Measurements from ENCODE around the gene LZTFL1. TPM values are rescaled to one million over a fixed set of nuclear protein-coding genes. Genes with fewer than 3 reads are reported as not detected.

LZTFL1 gene
- total RNA-seq = 10 to 100 TPM in 1 of 2 experiments, 1 to 10 TPM in 1; 8.4 to 10.3 TPM

GRCh38 chr3:45841757-45842491 lies at the start of gene LZTFL1:
Gene LZTFL1 (minus strand): TSS chr3:45842119. CDS start chr3:45841991, 128 bp downstream.

GRCh38 chr3:45885979-45886705 lies 44.2 kb upstream of the LZTFL1 start, which contains the start of gene CCR9:
Gene CCR9 (plus strand): TSS chr3:45886543. CDS start chr3:45894934, 8,391 bp downstream.

GRCh38 chr3:45795882-45796765 lies 45.8 kb downstream of the LZTFL1 start, which contains the start of gene SLC6A20:
Gene SLC6A20 (minus strand): TSS chr3:45796536. CDS start chr3:45796419, 117 bp downstream.

Other genes with a start within 250 kb of the LZTFL1 start
- 10 to 100 TPM; 35.7 to 36.8 TPM for gene LIMD1, start 247.4 kb downstream of the LZTFL1 start, total RNA-seq
- gene SACM1L, start 152.7 kb downstream of the LZTFL1 start, total RNA-seq = 10 to 100 TPM; 73.1 to 80.3 TPM
- gene SLC6A20, start 45.6 kb downstream of the LZTFL1 start, total RNA-seq = not detected
- gene CCR9, start 44.4 kb upstream of the LZTFL1 start, total RNA-seq = not detected
- 1 to 10 TPM; 1.7 TPM for gene CXCR6, start 101.3 kb upstream of the LZTFL1 start, total RNA-seq
- gene FYCO1, start 153.7 kb upstream of the LZTFL1 start, total RNA-seq = 10 to 100 TPM; 14.0 to 16.0 TPM
- not detected for gene XCR1, start 185.4 kb upstream of the LZTFL1 start, total RNA-seq

All from activated naive CD4-positive, alpha-beta T cell treated with anti-CD3 and anti-CD28 coated beads, Interleukin-2, amount 10 ng/mL, durations not matched to agents 5 hours and 36 hours (primary cell).